HG03025 (cell line): Measurements from ENCODE around the gene MAST4.

Source experiments
- ATAC-seq: cut with Tn5 transposase; IDR thresholded peaks from one replicate; pipeline ENCODE4 v1.9.1; 2021; ENCODE audit warnings: mild to moderate bottlenecking, moderate library complexity; ENCODE audit not compliant: unreplicated experiment, low FRiP score

MAST4 gene

DNA sequence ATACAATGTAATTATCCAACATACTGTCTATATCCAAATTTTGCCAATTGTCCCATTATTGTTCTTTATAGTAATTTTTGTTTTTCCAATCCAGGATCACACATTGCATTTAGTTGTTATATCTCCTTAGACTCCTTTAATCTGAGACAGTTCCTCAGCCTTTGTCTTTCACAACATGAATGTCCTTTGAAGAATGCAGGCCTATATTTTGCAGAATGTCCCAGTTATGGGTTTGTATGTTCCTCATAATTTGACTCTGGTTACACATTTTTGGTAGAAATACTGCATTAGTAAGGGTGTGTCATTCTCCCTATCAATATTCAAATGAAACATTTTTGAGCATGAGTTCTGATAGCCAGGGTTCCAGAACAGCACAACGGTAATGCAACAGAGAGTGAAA lies 593.7 kb downstream of the MAST4 start:
- no peak for ATAC-seq

DNA sequence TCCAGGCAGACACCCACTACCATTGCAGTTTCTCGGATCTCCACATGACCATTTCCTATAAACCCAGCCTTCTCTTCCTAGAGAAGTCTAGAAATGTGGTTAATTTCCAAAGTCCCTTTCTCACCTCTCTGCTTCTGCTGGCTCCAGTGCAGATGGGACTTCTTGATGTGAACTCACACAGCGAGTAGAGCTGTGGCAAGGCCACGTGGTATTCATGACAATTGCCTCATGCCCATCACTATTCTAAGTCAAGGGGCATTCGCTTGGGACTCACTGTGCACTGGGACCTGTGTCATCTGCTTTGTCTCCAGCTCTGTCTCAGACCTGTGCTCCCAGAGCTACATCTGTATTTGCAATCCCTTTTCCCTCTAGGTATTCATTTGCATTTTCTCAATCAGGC lies 594.2 kb downstream of the MAST4 start:
- ATAC-seq, result no peak

GRCh38 chr5:67190861-67191260 lies 594.7 kb downstream of the MAST4 start:
- ATAC-seq, result no peak

DNA sequence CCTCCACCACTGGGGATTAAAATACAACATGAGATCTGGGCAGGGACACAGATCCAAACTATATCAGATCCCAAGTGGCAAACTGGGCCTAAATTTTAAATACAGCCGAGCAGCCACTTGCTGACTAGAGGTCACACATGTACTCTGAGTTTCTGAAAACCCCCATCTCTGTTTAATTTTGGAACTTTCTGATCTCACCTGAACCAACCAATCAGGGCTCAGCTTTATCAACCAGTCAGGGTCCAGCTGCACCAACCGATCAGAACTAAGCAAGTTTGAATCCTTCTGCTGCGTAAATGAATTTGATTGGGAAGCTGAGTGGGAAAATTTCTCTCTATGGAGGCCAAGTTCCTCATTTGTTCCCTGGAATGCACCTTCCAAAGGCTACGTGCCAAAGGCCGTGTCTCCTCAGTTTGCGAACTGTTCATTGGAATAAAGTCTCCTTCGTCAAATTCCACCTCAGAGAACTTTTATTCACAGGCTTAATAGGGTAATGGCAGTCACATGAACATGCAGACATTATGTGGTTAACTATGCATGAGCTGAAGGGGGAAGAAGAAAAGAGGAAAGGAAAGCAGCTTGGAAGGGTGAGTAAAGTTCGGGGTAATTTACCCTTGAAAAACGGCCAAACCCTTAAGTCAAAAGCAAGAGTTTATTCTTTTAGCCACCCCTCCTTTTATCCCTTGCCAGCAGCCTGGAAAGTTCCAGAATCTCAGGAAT lies 596.7 kb downstream of the MAST4 start:
- ATAC-seq, result no peak

GRCh38 chr5:67193439-67193807 lies 597.2 kb downstream of the MAST4 start:
- no peak for ATAC-seq

DNA sequence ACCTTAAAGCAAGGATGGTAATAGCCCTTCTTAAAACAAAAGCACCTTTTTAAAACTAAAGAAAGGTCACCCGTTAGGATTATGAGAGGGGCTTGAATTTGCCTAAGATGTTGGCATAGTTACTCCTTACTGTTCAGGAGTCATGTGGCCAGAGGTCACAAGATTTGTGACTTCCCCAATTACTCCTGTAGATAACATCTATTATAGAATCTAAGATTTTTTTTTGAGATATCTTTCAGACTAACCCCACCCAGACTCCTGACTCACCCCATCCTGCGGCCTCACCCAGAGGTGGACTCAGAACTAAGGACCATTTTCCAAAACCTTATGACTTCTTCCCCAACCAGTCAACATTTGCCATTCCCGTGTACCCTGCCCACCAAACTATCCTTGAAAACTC lies 598.0 kb downstream of the MAST4 start:
- no peak for ATAC-seq

- peak; percentile 35 for ATAC-seq
These were observed 599.4 kb downstream of the MAST4 start for GRCh38 chr5:67195406-67196275.

GRCh38 chr5:67196537-67197059 lies 600.4 kb downstream of the MAST4 start, which contains the start of gene CD180:
TSS of gene CD180 (minus strand) at chr5:67196799. CDS start at chr5:67196641, 158 bp downstream.
- no peak for ATAC-seq

GRCh38 chr5:67197536-67197935 lies 601.3 kb downstream of the MAST4 start:
- no peak for ATAC-seq

- ATAC-seq, result no peak
These were observed 602.7 kb downstream of the MAST4 start for GRCh38 chr5:67198917-67199316.

GRCh38 chr5:67199859-67200258 lies 603.7 kb downstream of the MAST4 start:
- ATAC-seq, result no peak

GRCh38 chr5:67200809-67201562 lies 604.8 kb downstream of the MAST4 start:
- ATAC-seq, result no peak

DNA sequence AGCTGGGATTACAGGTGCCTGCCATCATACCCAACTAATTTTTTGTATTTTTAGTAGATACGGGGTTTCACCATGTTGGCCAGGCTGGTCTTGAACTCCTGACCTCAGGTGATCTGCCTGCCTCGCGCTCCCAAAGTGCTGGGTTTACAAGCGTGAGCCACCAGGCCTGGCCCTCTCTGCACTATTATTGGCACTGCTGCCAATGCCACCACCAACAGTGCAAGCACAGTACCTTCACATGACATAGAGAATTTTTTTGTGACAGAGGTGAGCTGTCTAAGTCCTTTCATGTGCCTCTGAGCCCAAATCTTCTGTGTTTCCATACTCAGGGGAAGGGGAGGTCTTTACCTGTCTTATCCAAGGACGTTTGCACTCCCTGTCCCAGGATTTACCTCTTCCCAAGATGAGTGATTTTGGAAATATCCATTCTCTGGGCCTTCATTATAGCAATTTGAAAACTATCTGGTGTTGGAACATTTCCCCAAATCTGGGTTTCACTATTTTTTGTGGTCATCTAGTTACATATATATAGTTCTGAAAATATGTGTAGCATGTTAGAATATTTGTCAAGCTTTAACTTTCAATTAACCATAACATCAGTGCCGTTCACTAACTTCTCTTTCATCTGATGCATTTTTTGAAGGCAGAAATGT lies 605.8 kb downstream of the MAST4 start:
- no peak for ATAC-seq

GRCh38 chr5:67202828-67203227 lies 606.6 kb downstream of the MAST4 start:
- no peak for ATAC-seq

DNA sequence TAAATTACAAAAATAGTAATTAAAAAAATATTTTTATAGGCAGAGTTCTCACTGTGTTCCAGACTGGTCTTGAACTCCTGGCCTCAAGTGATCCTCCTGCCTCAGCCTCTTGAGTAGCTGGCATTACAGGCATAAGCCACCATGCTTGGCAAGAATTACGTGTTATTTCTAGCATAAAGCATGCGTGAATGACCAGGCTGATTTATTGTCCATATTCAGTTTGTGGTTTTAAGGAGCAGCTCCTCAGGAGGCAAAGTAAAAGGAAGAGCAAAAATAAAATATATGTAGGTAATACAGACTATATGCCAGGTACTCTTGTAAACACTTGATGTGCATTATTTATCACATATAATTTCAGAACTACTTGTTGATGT lies 607.5 kb downstream of the MAST4 start:
- no peak for ATAC-seq

GRCh38 chr5:67204821-67205220 lies 608.6 kb downstream of the MAST4 start:
- ATAC-seq, result no peak

GRCh38 chr5:67205981-67206380 lies 609.8 kb downstream of the MAST4 start:
- ATAC-seq, result no peak

GRCh38 chr5:67206461-67206860 lies 610.3 kb downstream of the MAST4 start:
- no peak for ATAC-seq

DNA sequence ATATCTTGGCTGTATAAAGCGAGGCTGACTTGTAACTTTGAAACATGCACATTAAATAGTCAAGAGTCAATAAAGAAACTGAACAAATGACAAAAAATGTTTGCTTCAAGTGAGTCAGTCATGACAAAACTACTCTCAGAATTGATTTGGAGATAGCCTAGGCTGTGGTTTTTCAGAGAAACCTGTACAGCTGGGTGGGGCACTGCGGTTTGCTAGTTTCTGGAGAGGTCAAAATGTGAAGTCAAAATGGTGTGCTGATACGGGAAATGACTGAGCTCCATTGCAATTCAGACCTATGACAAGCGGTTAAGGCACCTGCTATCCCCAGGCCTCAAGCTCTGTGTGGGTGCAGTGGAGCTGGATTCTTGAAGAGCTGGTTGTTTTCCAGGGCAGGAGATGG lies 610.7 kb downstream of the MAST4 start:
- ATAC-seq, result peak; percentile 84

- no peak for ATAC-seq
These were observed 612.2 kb downstream of the MAST4 start for GRCh38 chr5:67208403-67208802.
